Measurements from ENCODE around the gene DUSP1. TPM values are rescaled to one million over a fixed set of nuclear protein-coding genes. Genes with fewer than 3 reads are reported as not detected.

Gene DUSP1
- total and polyA plus RNA-seq, 9 of the 15 experiments (the other 6 are each of a cell fraction or from before 2014, with no cell fraction given): 2.1 to 14.2 (median 8.5) TPM

DNA sequence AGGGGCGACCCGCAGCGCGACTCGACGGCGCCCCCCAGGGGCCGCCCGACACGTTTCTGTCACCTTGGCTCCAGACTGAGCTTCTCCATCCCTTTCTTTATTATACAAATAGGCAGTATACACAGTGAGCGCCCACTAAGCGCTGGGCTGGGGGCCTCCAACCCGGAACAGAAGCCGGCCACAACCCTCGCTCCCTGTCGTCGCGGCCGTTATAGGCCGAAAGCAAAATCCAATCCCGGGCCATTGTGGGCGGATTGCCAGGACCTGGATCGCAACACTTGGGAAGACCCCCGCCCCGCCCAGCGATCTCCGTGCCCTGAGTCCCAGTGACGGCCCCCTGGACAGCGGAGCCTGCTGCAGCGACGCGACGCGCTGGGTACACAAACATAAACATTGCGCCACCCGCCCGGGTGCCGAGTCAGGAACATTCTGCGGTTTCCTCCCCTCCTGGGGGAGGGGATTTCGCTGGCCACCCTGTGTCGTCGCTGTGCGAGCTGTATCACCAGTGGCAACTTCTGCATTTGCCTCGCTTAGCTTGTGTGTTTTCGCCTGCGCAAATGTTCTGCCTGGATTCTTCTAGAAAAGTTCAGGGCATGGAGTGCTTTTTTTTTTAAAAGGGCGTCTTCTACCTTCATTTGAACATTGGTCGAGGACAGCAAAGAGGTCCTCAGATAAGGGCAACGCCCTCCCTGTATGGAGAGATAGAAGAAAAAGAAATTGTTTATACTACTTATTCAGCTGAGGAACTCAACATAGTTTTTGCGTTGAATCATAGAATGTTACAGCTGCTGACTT is 1.3 kb upstream of the DUSP1 start (continued):
- TF ChIP-seq NFATC3 (IDR thresholded peaks at IDR 0.05) (no peak), POLR2AphosphoS2 (IDR thresholded peaks at IDR 0.05; ENCODE audit: low read length) (no peak), SETDB1 (IDR thresholded peaks at IDR 0.05; ENCODE audit: low read length) (peak; percentile 30), ZNF165 (CRISPR knock-in tag; IDR thresholded peaks at IDR 0.05; ENCODE audit: borderline replicate concordance) (no peak), KDM1A (IDR thresholded peaks at IDR 0.05) (peak in 1 of 2 experiments; percentile 4; a peak in 2 of 4 replicates), SP1 (CRISPR knock-in tag; IDR thresholded peaks at IDR 0.05) (peak; percentile 56)
- TF ChIP-seq, protein P1, sequence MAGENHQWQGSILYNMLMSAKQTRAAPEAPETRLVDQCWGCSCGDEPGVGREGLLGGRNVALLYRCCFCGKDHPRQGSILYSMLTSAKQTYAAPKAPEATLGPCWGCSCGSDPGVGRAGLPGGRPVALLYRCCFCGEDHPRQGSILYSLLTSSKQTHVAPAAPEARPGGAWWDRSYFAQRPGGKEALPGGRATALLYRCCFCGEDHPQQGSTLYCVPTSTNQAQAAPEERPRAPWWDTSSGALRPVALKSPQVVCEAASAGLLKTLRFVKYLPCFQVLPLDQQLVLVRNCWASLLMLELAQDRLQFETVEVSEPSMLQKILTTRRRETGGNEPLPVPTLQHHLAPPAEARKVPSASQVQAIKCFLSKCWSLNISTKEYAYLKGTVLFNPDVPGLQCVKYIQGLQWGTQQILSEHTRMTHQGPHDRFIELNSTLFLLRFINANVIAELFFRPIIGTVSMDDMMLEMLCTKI (IDR thresholded peaks at IDR 0.05; ENCODE audit: partially characterized antibody): no peak
- TF ChIP-seq, protein P2, sequence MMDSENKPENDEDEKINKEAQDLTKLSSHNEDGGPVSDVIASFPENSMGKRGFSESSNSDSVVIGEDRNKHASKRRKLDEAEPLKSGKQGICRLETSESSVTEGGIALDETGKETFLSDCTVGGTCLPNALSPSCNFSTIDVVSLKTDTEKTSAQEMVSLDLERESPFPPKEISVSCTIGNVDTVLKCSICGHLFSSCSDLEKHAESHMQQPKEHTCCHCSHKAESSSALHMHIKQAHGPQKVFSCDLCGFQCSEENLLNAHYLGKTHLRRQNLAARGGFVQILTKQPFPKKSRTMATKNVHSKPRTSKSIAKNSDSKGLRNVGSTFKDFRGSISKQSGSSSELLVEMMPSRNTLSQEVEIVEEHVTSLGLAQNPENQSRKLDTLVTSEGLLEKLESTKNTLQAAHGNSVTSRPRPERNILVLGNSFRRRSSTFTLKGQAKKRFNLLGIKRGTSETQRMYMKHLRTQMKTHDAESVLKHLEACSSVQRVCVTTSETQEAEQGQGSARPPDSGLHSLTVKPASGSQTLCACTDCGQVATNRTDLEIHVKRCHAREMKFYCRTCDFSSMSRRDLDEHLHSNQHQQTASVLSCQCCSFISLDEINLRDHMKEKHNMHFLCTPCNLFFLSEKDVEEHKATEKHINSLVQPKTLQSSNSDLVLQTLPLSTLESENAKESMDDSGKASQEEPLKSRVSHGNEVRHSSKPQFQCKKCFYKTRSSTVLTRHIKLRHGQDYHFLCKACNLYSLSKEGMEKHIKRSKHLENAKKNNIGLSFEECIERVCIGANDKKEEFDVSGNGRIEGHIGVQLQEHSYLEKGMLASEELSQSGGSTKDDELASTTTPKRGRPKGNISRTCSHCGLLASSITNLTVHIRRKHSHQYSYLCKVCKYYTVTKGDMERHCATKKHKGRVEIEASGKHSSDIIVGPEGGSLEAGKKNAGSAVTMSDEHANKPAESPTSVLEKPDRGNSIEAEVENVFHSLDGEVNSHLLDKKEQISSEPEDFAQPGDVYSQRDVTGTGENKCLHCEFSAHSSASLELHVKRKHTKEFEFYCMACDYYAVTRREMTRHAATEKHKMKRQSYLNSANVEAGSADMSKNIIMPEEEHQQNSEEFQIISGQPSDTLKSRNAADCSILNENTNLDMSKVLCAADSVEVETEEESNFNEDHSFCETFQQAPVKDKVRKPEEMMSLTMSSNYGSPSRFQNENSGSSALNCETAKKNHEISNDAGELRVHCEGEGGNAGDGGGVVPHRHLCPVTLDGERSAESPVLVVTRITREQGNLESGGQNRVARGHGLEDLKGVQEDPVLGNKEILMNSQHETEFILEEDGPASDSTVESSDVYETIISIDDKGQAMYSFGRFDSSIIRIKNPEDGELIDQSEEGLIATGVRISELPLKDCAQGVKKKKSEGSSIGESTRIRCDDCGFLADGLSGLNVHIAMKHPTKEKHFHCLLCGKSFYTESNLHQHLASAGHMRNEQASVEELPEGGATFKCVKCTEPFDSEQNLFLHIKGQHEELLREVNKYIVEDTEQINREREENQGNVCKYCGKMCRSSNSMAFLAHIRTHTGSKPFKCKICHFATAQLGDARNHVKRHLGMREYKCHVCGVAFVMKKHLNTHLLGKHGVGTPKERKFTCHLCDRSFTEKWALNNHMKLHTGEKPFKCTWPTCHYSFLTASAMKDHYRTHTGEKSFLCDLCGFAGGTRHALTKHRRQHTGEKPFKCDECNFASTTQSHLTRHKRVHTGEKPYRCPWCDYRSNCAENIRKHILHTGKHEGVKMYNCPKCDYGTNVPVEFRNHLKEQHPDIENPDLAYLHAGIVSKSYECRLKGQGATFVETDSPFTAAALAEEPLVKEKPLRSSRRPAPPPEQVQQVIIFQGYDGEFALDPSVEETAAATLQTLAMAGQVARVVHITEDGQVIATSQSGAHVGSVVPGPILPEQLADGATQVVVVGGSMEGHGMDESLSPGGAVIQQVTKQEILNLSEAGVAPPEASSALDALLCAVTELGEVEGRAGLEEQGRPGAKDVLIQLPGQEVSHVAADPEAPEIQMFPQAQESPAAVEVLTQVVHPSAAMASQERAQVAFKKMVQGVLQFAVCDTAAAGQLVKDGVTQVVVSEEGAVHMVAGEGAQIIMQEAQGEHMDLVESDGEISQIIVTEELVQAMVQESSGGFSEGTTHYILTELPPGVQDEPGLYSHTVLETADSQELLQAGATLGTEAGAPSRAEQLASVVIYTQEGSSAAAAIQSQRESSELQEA (IDR thresholded peaks at IDR 0.05; ENCODE audit: low read depth): no peak
- TF ChIP-seq, protein P3, sequence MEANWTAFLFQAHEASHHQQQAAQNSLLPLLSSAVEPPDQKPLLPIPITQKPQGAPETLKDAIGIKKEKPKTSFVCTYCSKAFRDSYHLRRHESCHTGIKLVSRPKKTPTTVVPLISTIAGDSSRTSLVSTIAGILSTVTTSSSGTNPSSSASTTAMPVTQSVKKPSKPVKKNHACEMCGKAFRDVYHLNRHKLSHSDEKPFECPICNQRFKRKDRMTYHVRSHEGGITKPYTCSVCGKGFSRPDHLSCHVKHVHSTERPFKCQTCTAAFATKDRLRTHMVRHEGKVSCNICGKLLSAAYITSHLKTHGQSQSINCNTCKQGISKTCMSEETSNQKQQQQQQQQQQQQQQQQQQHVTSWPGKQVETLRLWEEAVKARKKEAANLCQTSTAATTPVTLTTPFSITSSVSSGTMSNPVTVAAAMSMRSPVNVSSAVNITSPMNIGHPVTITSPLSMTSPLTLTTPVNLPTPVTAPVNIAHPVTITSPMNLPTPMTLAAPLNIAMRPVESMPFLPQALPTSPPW (CRISPR knock-in tag; IDR thresholded peaks at IDR 0.05): peak; percentile 77
- TF ChIP-seq, protein P4, sequence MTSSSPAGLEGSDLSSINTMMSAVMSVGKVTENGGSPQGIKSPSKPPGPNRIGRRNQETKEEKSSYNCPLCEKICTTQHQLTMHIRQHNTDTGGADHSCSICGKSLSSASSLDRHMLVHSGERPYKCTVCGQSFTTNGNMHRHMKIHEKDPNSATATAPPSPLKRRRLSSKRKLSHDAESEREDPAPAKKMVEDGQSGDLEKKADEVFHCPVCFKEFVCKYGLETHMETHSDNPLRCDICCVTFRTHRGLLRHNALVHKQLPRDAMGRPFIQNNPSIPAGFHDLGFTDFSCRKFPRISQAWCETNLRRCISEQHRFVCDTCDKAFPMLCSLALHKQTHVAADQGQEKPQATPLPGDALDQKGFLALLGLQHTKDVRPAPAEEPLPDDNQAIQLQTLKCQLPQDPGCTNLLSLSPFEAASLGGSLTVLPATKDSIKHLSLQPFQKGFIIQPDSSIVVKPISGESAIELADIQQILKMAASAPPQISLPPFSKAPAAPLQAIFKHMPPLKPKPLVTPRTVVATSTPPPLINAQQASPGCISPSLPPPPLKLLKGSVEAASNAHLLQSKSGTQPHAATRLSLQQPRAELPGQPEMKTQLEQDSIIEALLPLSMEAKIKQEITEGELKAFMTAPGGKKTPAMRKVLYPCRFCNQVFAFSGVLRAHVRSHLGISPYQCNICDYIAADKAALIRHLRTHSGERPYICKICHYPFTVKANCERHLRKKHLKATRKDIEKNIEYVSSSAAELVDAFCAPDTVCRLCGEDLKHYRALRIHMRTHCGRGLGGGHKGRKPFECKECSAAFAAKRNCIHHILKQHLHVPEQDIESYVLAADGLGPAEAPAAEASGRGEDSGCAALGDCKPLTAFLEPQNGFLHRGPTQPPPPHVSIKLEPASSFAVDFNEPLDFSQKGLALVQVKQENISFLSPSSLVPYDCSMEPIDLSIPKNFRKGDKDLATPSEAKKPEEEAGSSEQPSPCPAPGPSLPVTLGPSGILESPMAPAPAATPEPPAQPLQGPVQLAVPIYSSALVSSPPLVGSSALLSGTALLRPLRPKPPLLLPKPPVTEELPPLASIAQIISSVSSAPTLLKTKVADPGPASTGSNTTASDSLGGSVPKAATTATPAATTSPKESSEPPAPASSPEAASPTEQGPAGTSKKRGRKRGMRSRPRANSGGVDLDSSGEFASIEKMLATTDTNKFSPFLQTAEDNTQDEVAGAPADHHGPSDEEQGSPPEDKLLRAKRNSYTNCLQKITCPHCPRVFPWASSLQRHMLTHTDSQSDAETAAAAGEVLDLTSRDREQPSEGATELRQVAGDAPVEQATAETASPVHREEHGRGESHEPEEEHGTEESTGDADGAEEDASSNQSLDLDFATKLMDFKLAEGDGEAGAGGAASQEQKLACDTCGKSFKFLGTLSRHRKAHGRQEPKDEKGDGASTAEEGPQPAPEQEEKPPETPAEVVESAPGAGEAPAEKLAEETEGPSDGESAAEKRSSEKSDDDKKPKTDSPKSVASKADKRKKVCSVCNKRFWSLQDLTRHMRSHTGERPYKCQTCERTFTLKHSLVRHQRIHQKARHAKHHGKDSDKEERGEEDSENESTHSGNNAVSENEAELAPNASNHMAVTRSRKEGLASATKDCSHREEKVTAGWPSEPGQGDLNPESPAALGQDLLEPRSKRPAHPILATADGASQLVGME (CRISPR knock-in tag; IDR thresholded peaks at IDR 0.05): 0 out of 2 replicates have a peak, but pooled peaks have one; percentile 54
